Neural progenitor cell (in vitro differentiated cells): ENCODE data around the gene ADAMTS18. TPM values are rescaled to one million over a fixed set of nuclear protein-coding genes. Genes with fewer than 3 reads are reported as not detected.

Experiments
- DNase-seq: peaks from one replicate; pipeline ENCODE4 v3.0.0-alpha.2; 2016; ENCODE audit warnings: low spot score
- H2AFZ ChIP-seq: fragments of 200-600 bp; sonication (generic); replicated peaks from 2 replicates; pipeline ENCODE4 v1.6.1; 2016; ENCODE audit warnings: antibody characterized with exemption
- H3F3A ChIP-seq: fragments of 200-600 bp; sonication (generic); 2 replicates; pipeline ENCODE4 v1.6.1; 2016; ENCODE audit warnings: antibody characterized with exemption, low read depth
- H3K27ac ChIP-seq: fragments of 200-600 bp; sonication (generic); 2 replicates; pipeline ENCODE4 v1.5.1; 2016; ENCODE audit warnings: mild to moderate bottlenecking
- H3K27me3 ChIP-seq: fragments of 200-600 bp; sonication (generic); 2 replicates; pipeline ENCODE4 v1.6.1; 2016; ENCODE audit warnings: mild to moderate bottlenecking, moderate library complexity
- H3K36me3 ChIP-seq: fragments of 200-600 bp; sonication (generic); 2 replicates; pipeline ENCODE4 v1.5.1; 2016
- H3K4me1 ChIP-seq: fragments of 200-600 bp; sonication (generic); 2 replicates; pipeline ENCODE4 v1.6.1; 2016; ENCODE audit warnings: mixed run types
- H3K4me2 ChIP-seq: fragments of 200-600 bp; sonication (generic); 2 replicates; pipeline ENCODE4 v1.6.1; 2016
- H3K4me3 ChIP-seq: fragments of 200-600 bp; sonication (generic); 2 replicates; pipeline ENCODE4 v1.5.1; 2016
- H3K79me2 ChIP-seq: fragments of 200-600 bp; sonication (generic); 2 replicates; pipeline ENCODE4 v1.6.1; 2016; ENCODE audit warnings: low read depth
- H3K9ac ChIP-seq: fragments of 200-600 bp; sonication (generic); 2 replicates; pipeline ENCODE4 v1.6.1; 2016
- H3K9me3 ChIP-seq: fragments of 200-600 bp; sonication (generic); 2 replicates; pipeline ENCODE4 v1.5.1; 2016; ENCODE audit warnings: low read depth
- H4K20me1 ChIP-seq: fragments of 200-600 bp; sonication (generic); 2 replicates; pipeline ENCODE4 v1.6.1; 2016; ENCODE audit warnings: low read depth
- H3K27ac Mint-ChIP-seq: 3 replicates; pipeline ENCODE4 v1.8.0; 2021; ENCODE audit warnings: mixed read lengths
- H3K27me3 Mint-ChIP-seq: 2 replicates; pipeline ENCODE4 v1.8.0; 2022; ENCODE audit warnings: low read depth, mild to moderate bottlenecking, inconsistent platforms, moderate library complexity, mixed read lengths; ENCODE audit not compliant: insufficient read depth
- H3K36me3 Mint-ChIP-seq: 3 replicates; pipeline ENCODE4 v1.8.0; 2021; ENCODE audit warnings: mixed read lengths
- H3K4me1 Mint-ChIP-seq: 3 replicates; pipeline ENCODE4 v1.8.0; 2021; ENCODE audit warnings: mixed read lengths
- H3K4me3 Mint-ChIP-seq: 3 replicates; pipeline ENCODE4 v1.8.0; 2021; ENCODE audit warnings: mild to moderate bottlenecking, moderate library complexity, mixed read lengths
- H3K9me3 Mint-ChIP-seq: 3 replicates; pipeline ENCODE4 v1.8.0; 2020; ENCODE audit warnings: mixed read lengths
- EZH2 ChIP-seq: fragments of 200-600 bp; sonication (generic); IDR thresholded peaks from 2 replicates; pipeline ENCODE4 v1.6.1; 2017; ENCODE audit warnings: antibody characterized with exemption, mild to moderate bottlenecking, moderate library complexity
- EZH2phosphoT487 ChIP-seq: fragments of 200-600 bp; sonication (generic); IDR thresholded peaks from 2 replicates; pipeline ENCODE4 v1.6.1; 2017; ENCODE audit warnings: antibody characterized with exemption
- total RNA-seq: library from RNA; depleted of rRNA; stranded (reverse); fragments of >200 nt; gene quantifications from 2 replicates; pipeline ENCODE4 v1.2.3, GENCODE V29; 2015; ENCODE audit warnings: low replicate concordance
- TF ChIP-seq, protein P1 (sequence below): fragments of 200-600 bp; sonication (generic); IDR thresholded peaks from 2 replicates; pipeline ENCODE4 v1.5.1; 2017; ENCODE audit warnings: antibody characterized with exemption, mild to moderate bottlenecking

Gene ADAMTS18
- total RNA-seq, 1 donor from 2014 or later = 1.9 TPM

DNA sequence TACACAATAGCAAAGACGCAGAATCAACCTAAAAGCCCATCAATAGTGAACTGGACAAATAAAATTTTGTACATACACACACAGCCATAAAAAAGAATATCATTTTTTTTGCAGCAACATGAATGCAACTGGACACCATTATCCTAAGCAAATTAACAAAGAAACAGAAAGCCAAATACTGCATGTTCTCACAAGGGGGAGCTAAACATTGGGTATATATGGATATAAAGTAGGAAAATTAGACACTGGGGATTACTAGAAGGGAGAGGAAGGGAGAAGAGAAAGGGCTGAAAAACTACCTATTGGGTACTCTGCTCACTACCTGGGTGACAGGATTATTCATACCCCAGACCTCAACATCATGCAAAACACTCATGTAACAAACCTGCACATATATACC is 28.2 kb downstream of the ADAMTS18 start:
- Mint-ChIP-seq H3K4me1 (peaks cover 6% of the 10 kb centered on the region), H3K4me3 (no peak overlapping the region), H3K27ac (no peak overlapping the region), H3K27me3 (peaks cover 2% of the 10 kb centered on the region), H3K36me3 (peaks cover 13% of the 10 kb centered on the region), H3K9me3 (peaks cover 24% of the 10 kb centered on the region)
- no peaks in the 10 kb centered on the region for H3K9me3 ChIP-seq
- H3K9ac ChIP-seq = no peak overlapping the region
- DNase-seq = no peak
- H3F3A ChIP-seq = no peaks in the 10 kb centered on the region
- no peaks in the 10 kb centered on the region for H3K36me3 ChIP-seq
- peaks cover 7% of the 10 kb centered on the region for H3K4me1 ChIP-seq
- H3K4me2 ChIP-seq = no peak overlapping the region
- H3K27me3 ChIP-seq = no peaks in the 10 kb centered on the region
- H2AFZ ChIP-seq = no peak overlapping the region
- no peak overlapping the region for H3K27ac ChIP-seq
- no peaks in the 10 kb centered on the region for H4K20me1 ChIP-seq
- no peak overlapping the region for H3K4me3 ChIP-seq
- TF ChIP-seq, protein P1, sequence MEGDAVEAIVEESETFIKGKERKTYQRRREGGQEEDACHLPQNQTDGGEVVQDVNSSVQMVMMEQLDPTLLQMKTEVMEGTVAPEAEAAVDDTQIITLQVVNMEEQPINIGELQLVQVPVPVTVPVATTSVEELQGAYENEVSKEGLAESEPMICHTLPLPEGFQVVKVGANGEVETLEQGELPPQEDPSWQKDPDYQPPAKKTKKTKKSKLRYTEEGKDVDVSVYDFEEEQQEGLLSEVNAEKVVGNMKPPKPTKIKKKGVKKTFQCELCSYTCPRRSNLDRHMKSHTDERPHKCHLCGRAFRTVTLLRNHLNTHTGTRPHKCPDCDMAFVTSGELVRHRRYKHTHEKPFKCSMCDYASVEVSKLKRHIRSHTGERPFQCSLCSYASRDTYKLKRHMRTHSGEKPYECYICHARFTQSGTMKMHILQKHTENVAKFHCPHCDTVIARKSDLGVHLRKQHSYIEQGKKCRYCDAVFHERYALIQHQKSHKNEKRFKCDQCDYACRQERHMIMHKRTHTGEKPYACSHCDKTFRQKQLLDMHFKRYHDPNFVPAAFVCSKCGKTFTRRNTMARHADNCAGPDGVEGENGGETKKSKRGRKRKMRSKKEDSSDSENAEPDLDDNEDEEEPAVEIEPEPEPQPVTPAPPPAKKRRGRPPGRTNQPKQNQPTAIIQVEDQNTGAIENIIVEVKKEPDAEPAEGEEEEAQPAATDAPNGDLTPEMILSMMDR = peak; percentile 49
- no peak for TF ChIP-seq EZH2phosphoT487
- TF ChIP-seq EZH2 = no peak
- H3K79me2 ChIP-seq = no peaks in the 10 kb centered on the region

DNA sequence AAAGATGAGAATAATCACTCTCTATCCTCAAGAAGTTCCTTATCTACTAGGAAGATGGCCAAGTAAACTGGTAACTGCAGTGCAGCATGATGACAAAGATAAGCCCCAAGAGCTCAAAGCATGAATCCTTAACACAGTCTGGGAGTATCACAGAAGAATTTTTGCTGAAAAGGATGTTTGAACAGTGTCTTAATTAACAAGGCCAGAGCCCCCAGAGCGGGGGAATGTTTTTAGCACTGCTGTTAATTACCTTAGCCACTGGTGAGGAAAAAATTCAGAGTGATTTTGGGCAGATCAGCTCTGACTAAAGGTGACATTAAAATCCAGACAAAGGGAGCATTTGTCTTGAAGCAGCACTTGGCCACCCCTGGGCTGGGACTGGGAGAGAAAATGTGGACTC is 30.1 kb downstream of the ADAMTS18 start:
- TF ChIP-seq, protein P1 = no peak
- TF ChIP-seq EZH2phosphoT487 (no peak), EZH2 (no peak)
- Histone ChIP-seq H2AFZ (no peak overlapping the region), H3F3A (no peaks in the 10 kb centered on the region), H3K4me1 (peaks cover 7% of the 10 kb centered on the region), H3K79me2 (no peaks in the 10 kb centered on the region), H3K4me3 (no peak overlapping the region), H3K27ac (no peak overlapping the region), H3K9ac (no peak overlapping the region), H3K9me3 (no peaks in the 10 kb centered on the region), H4K20me1 (no peaks in the 10 kb centered on the region), H3K27me3 (no peaks in the 10 kb centered on the region), H3K4me2 (peak overlapping the region; percentile 0), H3K36me3 (no peaks in the 10 kb centered on the region)
- Mint-ChIP-seq H3K4me1 (peaks cover 6% of the 10 kb centered on the region), H3K9me3 (peaks cover 20% of the 10 kb centered on the region), H3K27ac (no peak overlapping the region), H3K27me3 (peaks cover 5% of the 10 kb centered on the region), H3K36me3 (peaks cover 20% of the 10 kb centered on the region), H3K4me3 (no peak overlapping the region)
- DNase-seq = peak; percentile 11

DNA sequence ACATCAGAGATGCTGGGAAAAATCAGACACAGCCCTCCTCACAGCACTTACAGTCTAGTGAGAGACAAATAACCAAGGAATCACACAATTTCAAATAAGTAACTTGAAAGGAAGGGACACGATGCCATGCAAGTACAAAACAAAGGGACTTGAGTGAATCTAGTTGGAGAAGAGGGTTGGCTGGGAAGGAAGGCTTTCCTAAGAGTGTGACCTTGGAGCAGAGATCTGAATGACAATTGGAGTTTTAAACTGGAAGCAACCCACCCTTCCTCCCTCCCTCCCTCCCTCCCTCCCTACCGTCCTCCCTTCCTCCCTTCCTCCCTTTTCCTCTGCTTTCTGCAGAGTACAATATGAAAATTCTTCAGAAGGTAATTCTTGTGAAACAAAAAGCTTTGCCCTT is 31.1 kb downstream of the ADAMTS18 start:
- Histone ChIP-seq H3K9me3 (no peaks in the 10 kb centered on the region), H3K36me3 (no peaks in the 10 kb centered on the region), H3K27ac (no peak overlapping the region), H3F3A (no peaks in the 10 kb centered on the region), H3K4me1 (peaks cover 7% of the 10 kb centered on the region), H3K4me3 (no peak overlapping the region), H4K20me1 (no peaks in the 10 kb centered on the region), H3K79me2 (no peaks in the 10 kb centered on the region), H3K27me3 (no peaks in the 10 kb centered on the region), H2AFZ (no peak overlapping the region), H3K4me2 (no peak overlapping the region), H3K9ac (no peak overlapping the region)
- DNase-seq = no peak
- H3K4me3 Mint-ChIP-seq = no peak overlapping the region
- no peak overlapping the region for H3K27ac Mint-ChIP-seq
- TF ChIP-seq EZH2 (no peak), EZH2phosphoT487 (no peak)
- TF ChIP-seq, protein P1 = no peak
- peaks cover 20% of the 10 kb centered on the region for H3K36me3 Mint-ChIP-seq
- peaks cover 6% of the 10 kb centered on the region for H3K4me1 Mint-ChIP-seq
- peaks cover 5% of the 10 kb centered on the region for H3K27me3 Mint-ChIP-seq
- H3K9me3 Mint-ChIP-seq = peaks cover 20% of the 10 kb centered on the region
